ENCODE measurements around the gene ZNF185. TPM values are rescaled to one million over a fixed set of nuclear protein-coding genes. Genes with fewer than 3 reads are reported as not detected.

Gene ZNF185
- total RNA-seq, 1 experiment from 2014 or later = 11.3 TPM

- Mint-ChIP-seq H3K4me1 (peaks cover 11 to 13% of the 10 kb centered on the region in 2 experiments), H3K27ac (no peak overlapping the region; a peak in 3 of 7 replicates), H3K27me3 (ENCODE audit: low read depth) (no peaks in the 10 kb centered on the region; the same call in 1 of the 2 replicates), H3K9me3 (peaks cover 71 to 81% of the 10 kb centered on the region in 2 experiments), H3K36me3 (ENCODE audit: insufficient read depth in 1 of 3, low read depth in 3 of 3) (peaks cover 0 to 13% (median 0%) of the 10 kb centered on the region in 3 experiments; a peak in 4 of 7 replicates), H3K4me3 (peak overlapping the region; percentile 75 to 78)
- Histone ChIP-seq H4K5ac (ENCODE audit: insufficient read length, low read depth, low read length) (no peak overlapping the region), H4K91ac (ENCODE audit: insufficient read length, low read depth, low read length) (no peak overlapping the region), H4K8ac (replicated peaks; ENCODE audit: insufficient read length, low read depth, low read length) (no peak overlapping the region), H3K23ac (ENCODE audit: insufficient read length, low read depth, low read length) (no peak overlapping the region), H2AK5ac (ENCODE audit: insufficient read length, low read length) (no peak overlapping the region), H2BK5ac (ENCODE audit: insufficient read length, low read length) (no peak overlapping the region), H2BK12ac (ENCODE audit: insufficient read length, low read depth, low read length) (no peak overlapping the region), H3K56ac (ENCODE audit: insufficient read length, low read depth, low read length) (no peak overlapping the region), H3K23me2 (ENCODE audit: insufficient read length, low read depth, low read length, poor library complexity, severe bottlenecking) (no peaks in the 10 kb centered on the region), H3K79me2 (ENCODE audit: insufficient read depth, low read length) (no peaks in the 10 kb centered on the region), H2AFZ (ENCODE audit: low read length) (no peak overlapping the region), H3K79me1 (ENCODE audit: insufficient read depth, low read depth, low read length, poor library complexity, severe bottlenecking) (no peaks in the 10 kb centered on the region), H4K20me1 (ENCODE audit: control insufficient read depth, insufficient read depth, insufficient read length) (no peaks in the 10 kb centered on the region), H3K18ac (ENCODE audit: insufficient read length, low read depth, low read length) (no peak overlapping the region), H3K27me3 (ENCODE audit: insufficient read depth, low read length) (no peaks in the 10 kb centered on the region), H2BK20ac (ENCODE audit: low read depth, low read length, poor library complexity, severe bottlenecking) (no peak overlapping the region), H3K27ac (ENCODE audit: insufficient read length, low read depth, low read length) (no peak overlapping the region), H3K4ac (ENCODE audit: low read depth, low read length) (no peak overlapping the region), H3K14ac (ENCODE audit: insufficient read depth, low read length) (no peak overlapping the region), H3T11ph (ENCODE audit: low read length) (no peak overlapping the region), H3K4me1 (ENCODE audit: insufficient read depth, low read length) (no peaks in the 10 kb centered on the region), H2BK15ac (ENCODE audit: low read depth, low read length) (no peak overlapping the region), H3K9ac (ENCODE audit: extremely low read depth, insufficient read length, low read length) (no peak overlapping the region), H3K9me3 (ENCODE audit: control insufficient read depth, low read depth, low read length) (peaks cover 46% of the 10 kb centered on the region), H2BK120ac (ENCODE audit: low read depth, low read length, poor library complexity, severe bottlenecking) (no peak overlapping the region), H3K4me2 (ENCODE audit: insufficient read depth, insufficient read length, low read length) (peak overlapping the region; percentile 54)
- TF ChIP-seq, protein P1, sequence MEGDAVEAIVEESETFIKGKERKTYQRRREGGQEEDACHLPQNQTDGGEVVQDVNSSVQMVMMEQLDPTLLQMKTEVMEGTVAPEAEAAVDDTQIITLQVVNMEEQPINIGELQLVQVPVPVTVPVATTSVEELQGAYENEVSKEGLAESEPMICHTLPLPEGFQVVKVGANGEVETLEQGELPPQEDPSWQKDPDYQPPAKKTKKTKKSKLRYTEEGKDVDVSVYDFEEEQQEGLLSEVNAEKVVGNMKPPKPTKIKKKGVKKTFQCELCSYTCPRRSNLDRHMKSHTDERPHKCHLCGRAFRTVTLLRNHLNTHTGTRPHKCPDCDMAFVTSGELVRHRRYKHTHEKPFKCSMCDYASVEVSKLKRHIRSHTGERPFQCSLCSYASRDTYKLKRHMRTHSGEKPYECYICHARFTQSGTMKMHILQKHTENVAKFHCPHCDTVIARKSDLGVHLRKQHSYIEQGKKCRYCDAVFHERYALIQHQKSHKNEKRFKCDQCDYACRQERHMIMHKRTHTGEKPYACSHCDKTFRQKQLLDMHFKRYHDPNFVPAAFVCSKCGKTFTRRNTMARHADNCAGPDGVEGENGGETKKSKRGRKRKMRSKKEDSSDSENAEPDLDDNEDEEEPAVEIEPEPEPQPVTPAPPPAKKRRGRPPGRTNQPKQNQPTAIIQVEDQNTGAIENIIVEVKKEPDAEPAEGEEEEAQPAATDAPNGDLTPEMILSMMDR (conservative IDR thresholded peaks at IDR 0.05) = peak; percentile 88
- peak; percentile 89 for DNase-seq
- WGBS (ENCODE audit: extremely low coverage, insufficient read length, low lambda C conversion rate) = no CpG with 5 or more reads among the region's 70 CpGs
Measured at GRCh38 chrX:152941328-152942076, 43.6 kb downstream of the ZNF185 start.

All from H9 (cell line).